K562 (cell line): Measurements from ENCODE around the gene GDF11. TPM values are rescaled to one million over a fixed set of nuclear protein-coding genes. Genes with fewer than 3 reads are reported as not detected.

Experiments used
- CBX3 ChIP-seq, 2 experiments: IDR thresholded peaks; 1 replicate in 1 of 2; 2 replicates in 1 of 2; pipeline ENCODE4 v1.6.1; 2012; ENCODE audit warnings: inconsistent platforms in 2 of 2, low read length in 2 of 2, borderline replicate concordance in 1 of 2, control low read depth in 1 of 2
- DPF2 ChIP-seq: fragments of 450-650 bp; IDR thresholded peaks from 2 replicates; pipeline ENCODE4 v1.6.1; 2016
- ETV1 ChIP-seq: fragments of 450-650 bp; conservative IDR thresholded peaks from 2 replicates; pipeline ENCODE4 v1.6.1; 2016; ENCODE audit warnings: missing genetic modification characterization, control low read depth, low read depth, missing compliant biosample characterization
- HNRNPLL ChIP-seq: fragments of 200-400 bp; formaldehyde crosslinking; IDR thresholded peaks from 2 replicates; pipeline ENCODE4 v1.6.1; 2017; ENCODE audit warnings: low read length, low read depth, mild to moderate bottlenecking; ENCODE audit not compliant: poor library complexity, severe bottlenecking
- KAT2B ChIP-seq: IDR thresholded peaks from one replicate; pipeline ENCODE4 v1.6.1; 2012; ENCODE audit warnings: low read depth, mild to moderate bottlenecking, control low read depth, inconsistent platforms, low read length, moderate library complexity
- KDM5B ChIP-seq: fragments of 200-600 bp; sonication (generic); IDR thresholded peaks from 2 replicates; pipeline ENCODE4 v1.6.1; 2012; ENCODE audit warnings: low read depth, mild to moderate bottlenecking, moderate library complexity, low read length, control low read depth, inconsistent platforms; ENCODE audit not compliant: insufficient replicate concordance
- NCOA6 ChIP-seq: fragments of 450-650 bp; IDR thresholded peaks from 2 replicates; pipeline ENCODE4 v1.6.1; 2017; ENCODE audit warnings: mild to moderate bottlenecking
- PHB2 ChIP-seq: fragments of 450-650 bp; IDR thresholded peaks from 2 replicates; pipeline ENCODE4 v1.6.1; 2017; ENCODE audit warnings: low read depth
- PHF20 ChIP-seq: fragments of 450-650 bp; IDR thresholded peaks from 2 replicates; pipeline ENCODE4 v1.6.1; 2018; ENCODE audit not compliant: partially characterized antibody
- RBM25 ChIP-seq: fragments of 200-400 bp; formaldehyde crosslinking; IDR thresholded peaks from 2 replicates; pipeline ENCODE4 v1.6.1; 2018; ENCODE audit warnings: low read length, low read depth, moderate library complexity; ENCODE audit not compliant: severe bottlenecking
- SAFB2 ChIP-seq: fragments of 200-400 bp; formaldehyde crosslinking; IDR thresholded peaks from 2 replicates; pipeline ENCODE4 v1.6.1; 2018; ENCODE audit warnings: borderline replicate concordance, low read length, low read depth, moderate library complexity; ENCODE audit not compliant: severe bottlenecking
- SUPT5H ChIP-seq: fragments of 450-650 bp; IDR thresholded peaks from 2 replicates; pipeline ENCODE4 v1.6.1; 2016
- TGIF2 ChIP-seq: sonication (generic); formaldehyde crosslinking; IDR thresholded peaks from 2 replicates; pipeline ENCODE4 v1.8.1; 2022; ENCODE audit warnings: mild to moderate bottlenecking, missing genetic modification reagents, moderate library complexity
- ZC3H11A ChIP-seq: IDR thresholded peaks from 2 replicates; pipeline ENCODE4 v1.6.1; 2012; ENCODE audit warnings: low read depth, low read length, improper control_type of control experiment
- ZNF24 ChIP-seq: fragments of 450-650 bp; IDR thresholded peaks from 2 replicates; pipeline ENCODE4 v1.6.1; 2016
- ZNF282 ChIP-seq: sonication (generic); formaldehyde crosslinking; IDR thresholded peaks from 2 replicates; pipeline ENCODE4 v1.8.1; 2023; ENCODE audit warnings: missing genetic modification reagents
- ZNF695 ChIP-seq: fragments of 450-650 bp; formaldehyde crosslinking; IDR thresholded peaks from 2 replicates; pipeline ENCODE4 v1.4.0; 2020; ENCODE audit warnings: mild to moderate bottlenecking, moderate library complexity
- polyA plus RNA-seq, 8 experiments: library from polyadenylated mRNA; depleted of rRNA in 4 of 8; stranded (reverse) in 5 of 8; unstranded in 3 of 8; fragments of >200 nt; fragmentation: Nextera tagmentation in 2 of 8; fragmentation: Illumina TruSeq in 1 of 8; extraction: Ambion mirVana in 2 of 8; extraction: Trizol in 1 of 8; gene quantifications; 2 replicates each; pipeline versions ENCODE4 v1.2.1 to v1.2.3, GENCODE V29; 2011 to 2014; ENCODE audit warnings: inconsistent platforms in 1 of 8, missing spikeins in 1 of 8
- total RNA-seq, 7 experiments: library from RNA; depleted of rRNA in 6 of 7; stranded (reverse); fragments of >200 nt in 6 of 7; fragmentation: Illumina TruSeq in 2 of 7; extraction: Trizol in 2 of 7; gene quantifications; 2 replicates each; pipeline versions ENCODE4 v1.2.1 to v1.2.3, GENCODE V29; 2011 to 2021; ENCODE audit warnings: low replicate concordance in 1 of 7
- TF ChIP-seq, protein P1 (sequence below), 2 experiments: fragments of 450-650 bp in 1 of 2; sonication (generic) in 1 of 2; formaldehyde crosslinking; conservative IDR thresholded peaks; 2 replicates each; pipeline versions ENCODE4 v1.4.0 to v1.8.1; 2020 to 2022; ENCODE audit warnings: mild to moderate bottlenecking in 1 of 2, missing genetic modification reagents in 1 of 2
- TF ChIP-seq, protein P2 (sequence below): fragments of 450-650 bp; conservative IDR thresholded peaks from 2 replicates; pipeline ENCODE4 v1.6.1; 2016; ENCODE audit warnings: missing genetic modification characterization, low read depth, mild to moderate bottlenecking, control low read depth, missing compliant biosample characterization
- TF ChIP-seq, protein P3 (sequence below): sonication (generic); formaldehyde crosslinking; IDR thresholded peaks from 2 replicates; pipeline ENCODE4 v1.9.0; 2022; ENCODE audit warnings: mild to moderate bottlenecking, missing genetic modification reagents
- TF ChIP-seq, protein P4 (sequence below): fragments of 200-800 bp; sonication (Bioruptor generic); IDR thresholded peaks from 2 replicates; pipeline ENCODE4 v1.6.1; 2017; ENCODE audit warnings: missing genetic modification characterization, missing compliant biosample characterization
- TF ChIP-seq, protein P5 (sequence below): fragments of 450-650 bp; formaldehyde crosslinking; IDR thresholded peaks from 2 replicates; pipeline ENCODE4 v1.4.0; 2022; ENCODE audit warnings: missing genetic modification characterization

The GDF11 gene
- total and polyA plus RNA-seq, 9 of the 15 experiments (the other 6 are each of a cell fraction or from before 2014, with no cell fraction given): 1.4 to 15.7 (median 4.8) TPM

DNA sequence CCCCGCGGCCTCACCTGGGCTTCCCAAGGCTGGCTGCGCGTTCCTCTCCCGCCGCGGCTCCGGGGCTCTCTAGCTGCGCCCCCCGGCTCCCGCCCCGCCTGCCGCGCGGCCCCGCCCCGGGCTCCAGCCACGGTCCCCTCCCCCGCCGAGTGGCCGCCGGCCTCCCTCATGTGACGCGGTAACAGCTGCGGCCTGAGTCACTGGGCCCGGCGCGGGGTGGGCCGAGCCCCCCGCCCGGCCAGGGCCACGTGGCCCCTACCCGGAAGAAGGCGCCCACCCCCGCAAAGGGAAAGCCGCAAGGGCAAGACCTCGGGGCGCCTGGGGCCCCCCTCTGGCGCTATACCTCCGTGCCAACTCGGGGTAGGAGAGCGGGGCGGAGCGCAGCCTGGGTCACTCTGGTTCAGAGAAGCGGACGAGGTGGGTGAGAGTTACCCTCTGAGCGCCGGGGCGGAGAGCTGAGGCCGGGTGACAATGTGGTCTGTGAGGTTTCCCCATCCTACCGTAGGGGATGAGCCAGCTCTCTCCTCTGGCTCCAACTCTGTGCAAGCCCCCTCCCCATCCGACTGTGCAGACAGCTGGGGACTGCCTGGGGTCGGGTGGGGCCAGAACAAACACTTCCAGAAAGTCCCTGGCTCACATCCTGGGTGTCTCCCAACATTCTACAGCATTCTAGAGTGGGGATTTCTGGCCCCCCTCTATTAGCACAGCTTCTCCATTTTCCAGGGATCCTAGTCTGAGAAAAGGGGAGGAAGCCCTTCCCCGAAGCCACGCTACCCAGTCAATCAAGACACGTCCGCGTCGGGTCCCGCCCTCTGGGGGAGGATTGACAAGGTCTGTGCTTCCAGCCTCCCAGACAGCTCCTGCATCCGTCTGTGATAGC lies 13.7 kb upstream of the GDF11 start, which contains the start of gene CD63 (continued):
- no peak for TF ChIP-seq ZNF695 (CRISPR knock-in tag)
- no peak for TF ChIP-seq HNRNPLL
- TF ChIP-seq PHF20: peak; percentile 42
- TF ChIP-seq RBM25: no peak
- TF ChIP-seq ETV1 (tag): peak; percentile 34; the same call in 1 of the 2 replicates
- TF ChIP-seq PHB2: peak; percentile 49; the same call in 1 of the 2 replicates
- TF ChIP-seq, protein P1, sequence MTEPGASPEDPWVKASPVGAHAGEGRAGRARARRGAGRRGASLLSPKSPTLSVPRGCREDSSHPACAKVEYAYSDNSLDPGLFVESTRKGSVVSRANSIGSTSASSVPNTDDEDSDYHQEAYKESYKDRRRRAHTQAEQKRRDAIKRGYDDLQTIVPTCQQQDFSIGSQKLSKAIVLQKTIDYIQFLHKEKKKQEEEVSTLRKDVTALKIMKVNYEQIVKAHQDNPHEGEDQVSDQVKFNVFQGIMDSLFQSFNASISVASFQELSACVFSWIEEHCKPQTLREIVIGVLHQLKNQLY (CRISPR knock-in tag; conservative IDR thresholded peaks at IDR 0.05): no peak
- TF ChIP-seq TGIF2 (CRISPR knock-in tag): peak; percentile 77; the same call in 1 of the 2 replicates
- no peak for TF ChIP-seq ZC3H11A
- no peak for TF ChIP-seq ZNF282 (CRISPR knock-in tag)
- TF ChIP-seq, protein P2, sequence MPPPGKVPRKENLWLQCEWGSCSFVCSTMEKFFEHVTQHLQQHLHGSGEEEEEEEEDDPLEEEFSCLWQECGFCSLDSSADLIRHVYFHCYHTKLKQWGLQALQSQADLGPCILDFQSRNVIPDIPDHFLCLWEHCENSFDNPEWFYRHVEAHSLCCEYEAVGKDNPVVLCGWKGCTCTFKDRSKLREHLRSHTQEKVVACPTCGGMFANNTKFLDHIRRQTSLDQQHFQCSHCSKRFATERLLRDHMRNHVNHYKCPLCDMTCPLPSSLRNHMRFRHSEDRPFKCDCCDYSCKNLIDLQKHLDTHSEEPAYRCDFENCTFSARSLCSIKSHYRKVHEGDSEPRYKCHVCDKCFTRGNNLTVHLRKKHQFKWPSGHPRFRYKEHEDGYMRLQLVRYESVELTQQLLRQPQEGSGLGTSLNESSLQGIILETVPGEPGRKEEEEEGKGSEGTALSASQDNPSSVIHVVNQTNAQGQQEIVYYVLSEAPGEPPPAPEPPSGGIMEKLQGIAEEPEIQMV (tag): no peak
- TF ChIP-seq SAFB2: no peak
- TF ChIP-seq SUPT5H: peak; percentile 67; the same call in 1 of the 2 replicates
- no peak for TF ChIP-seq KDM5B
- TF ChIP-seq CBX3 (IDR thresholded peaks at IDR 0.05; ENCODE audit: borderline replicate concordance in 1 of 2, low read length in 2 of 2): no peak
- TF ChIP-seq ZNF24: no peak
- TF ChIP-seq, protein P3, sequence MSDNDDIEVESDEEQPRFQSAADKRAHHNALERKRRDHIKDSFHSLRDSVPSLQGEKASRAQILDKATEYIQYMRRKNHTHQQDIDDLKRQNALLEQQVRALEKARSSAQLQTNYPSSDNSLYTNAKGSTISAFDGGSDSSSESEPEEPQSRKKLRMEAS (CRISPR knock-in tag): peak; percentile 91
- no peak for TF ChIP-seq NCOA6
- TF ChIP-seq, protein P4, sequence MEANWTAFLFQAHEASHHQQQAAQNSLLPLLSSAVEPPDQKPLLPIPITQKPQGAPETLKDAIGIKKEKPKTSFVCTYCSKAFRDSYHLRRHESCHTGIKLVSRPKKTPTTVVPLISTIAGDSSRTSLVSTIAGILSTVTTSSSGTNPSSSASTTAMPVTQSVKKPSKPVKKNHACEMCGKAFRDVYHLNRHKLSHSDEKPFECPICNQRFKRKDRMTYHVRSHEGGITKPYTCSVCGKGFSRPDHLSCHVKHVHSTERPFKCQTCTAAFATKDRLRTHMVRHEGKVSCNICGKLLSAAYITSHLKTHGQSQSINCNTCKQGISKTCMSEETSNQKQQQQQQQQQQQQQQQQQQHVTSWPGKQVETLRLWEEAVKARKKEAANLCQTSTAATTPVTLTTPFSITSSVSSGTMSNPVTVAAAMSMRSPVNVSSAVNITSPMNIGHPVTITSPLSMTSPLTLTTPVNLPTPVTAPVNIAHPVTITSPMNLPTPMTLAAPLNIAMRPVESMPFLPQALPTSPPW (CRISPR knock-in tag): peak; percentile 99
- TF ChIP-seq KAT2B: no peak
- TF ChIP-seq, protein P5, sequence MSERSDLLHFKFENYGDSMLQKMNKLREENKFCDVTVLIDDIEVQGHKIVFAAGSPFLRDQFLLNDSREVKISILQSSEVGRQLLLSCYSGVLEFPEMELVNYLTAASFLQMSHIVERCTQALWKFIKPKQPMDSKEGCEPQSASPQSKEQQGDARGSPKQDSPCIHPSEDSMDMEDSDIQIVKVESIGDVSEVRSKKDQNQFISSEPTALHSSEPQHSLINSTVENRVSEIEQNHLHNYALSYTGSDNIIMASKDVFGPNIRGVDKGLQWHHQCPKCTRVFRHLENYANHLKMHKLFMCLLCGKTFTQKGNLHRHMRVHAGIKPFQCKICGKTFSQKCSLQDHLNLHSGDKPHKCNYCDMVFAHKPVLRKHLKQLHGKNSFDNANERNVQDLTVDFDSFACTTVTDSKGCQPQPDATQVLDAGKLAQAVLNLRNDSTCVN (CRISPR knock-in tag): no peak
- peak; percentile 71; the same call in 1 of the 2 replicates for TF ChIP-seq DPF2
